H9 (cell line): Measurements from ENCODE around the gene NEB. TPM values are rescaled to one million over a fixed set of nuclear protein-coding genes. Genes with fewer than 3 reads are reported as not detected.

ENCODE experiments used
- DNase-seq: peaks from one replicate; pipeline ENCODE4 v3.0.0-alpha.2; 2017
- H2AFZ ChIP-seq: one replicate; pipeline ENCODE4 v1.6.1; 2013; ENCODE audit warnings: mild to moderate bottlenecking, low read length, control low read depth, moderate library complexity
- H2AK5ac ChIP-seq: 2 replicates; pipeline ENCODE4 v1.6.1; 2013; ENCODE audit warnings: low read length, control low read depth, mixed read lengths; ENCODE audit not compliant: insufficient read length
- H2BK120ac ChIP-seq: one replicate; pipeline ENCODE4 v1.6.1; 2013; ENCODE audit warnings: low read depth, mild to moderate bottlenecking, low read length, control low read depth, inconsistent platforms; ENCODE audit not compliant: poor library complexity, severe bottlenecking
- H2BK12ac ChIP-seq: 2 replicates; pipeline ENCODE4 v1.6.1; 2013; ENCODE audit warnings: low read length, control low read depth, mixed read lengths, low read depth; ENCODE audit not compliant: insufficient read length
- H2BK15ac ChIP-seq: 2 replicates; pipeline ENCODE4 v1.6.1; 2013; ENCODE audit warnings: low read depth, low read length, control low read depth
- H2BK20ac ChIP-seq: one replicate; pipeline ENCODE4 v1.6.1; 2013; ENCODE audit warnings: low read depth, mild to moderate bottlenecking, low read length, control low read depth, inconsistent platforms; ENCODE audit not compliant: poor library complexity, severe bottlenecking
- H2BK5ac ChIP-seq: 2 replicates; pipeline ENCODE4 v1.6.1; 2013; ENCODE audit warnings: low read length, control low read depth, mixed read lengths; ENCODE audit not compliant: insufficient read length
- H3K14ac ChIP-seq: 2 replicates; pipeline ENCODE4 v1.6.1; 2013; ENCODE audit warnings: low read length, control low read depth; ENCODE audit not compliant: insufficient read depth
- H3K18ac ChIP-seq: 2 replicates; pipeline ENCODE4 v1.6.1; 2013; ENCODE audit warnings: low read depth, mild to moderate bottlenecking, mixed read lengths, low read length, control low read depth; ENCODE audit not compliant: insufficient read length
- H3K23ac ChIP-seq: 2 replicates; pipeline ENCODE4 v1.6.1; 2013; ENCODE audit warnings: low read length, control low read depth, mixed read lengths, low read depth; ENCODE audit not compliant: insufficient read length
- H3K23me2 ChIP-seq: 2 replicates; pipeline ENCODE4 v1.6.1; 2013; ENCODE audit warnings: low read depth, mild to moderate bottlenecking, mixed read lengths, low read length, control low read depth; ENCODE audit not compliant: insufficient read length, poor library complexity, severe bottlenecking
- H3K27ac ChIP-seq: 2 replicates; pipeline ENCODE4 v1.5.1; 2013; ENCODE audit warnings: low read length, control low read depth, mixed read lengths, low read depth; ENCODE audit not compliant: insufficient read length
- H3K27me3 ChIP-seq: 2 replicates; pipeline ENCODE4 v1.6.1; 2013; ENCODE audit warnings: low read length, control low read depth, inconsistent platforms; ENCODE audit not compliant: insufficient read depth
- H3K4ac ChIP-seq: 2 replicates; pipeline ENCODE4 v1.6.1; 2013; ENCODE audit warnings: low read depth, mild to moderate bottlenecking, control low read depth, inconsistent platforms, low read length, moderate library complexity
- H3K4me1 ChIP-seq: 2 replicates; pipeline ENCODE4 v1.6.1; 2013; ENCODE audit warnings: low read length, control low read depth, inconsistent platforms; ENCODE audit not compliant: insufficient read depth
- H3K4me2 ChIP-seq: 2 replicates; pipeline ENCODE4 v1.6.1; 2013; ENCODE audit warnings: low read length, control low read depth, mixed read lengths; ENCODE audit not compliant: insufficient read length, insufficient read depth
- H3K56ac ChIP-seq: 2 replicates; pipeline ENCODE4 v1.6.1; 2013; ENCODE audit warnings: low read depth, mild to moderate bottlenecking, mixed read lengths, low read length, control low read depth; ENCODE audit not compliant: insufficient read length
- H3K79me1 ChIP-seq: 2 replicates; pipeline ENCODE4 v1.6.1; 2013; ENCODE audit warnings: low read depth, mild to moderate bottlenecking, moderate library complexity, low read length, control low read depth, inconsistent platforms; ENCODE audit not compliant: insufficient read depth, poor library complexity, severe bottlenecking
- H3K79me2 ChIP-seq: 2 replicates; pipeline ENCODE4 v1.6.1; 2013; ENCODE audit warnings: low read length, control low read depth, inconsistent platforms; ENCODE audit not compliant: insufficient read depth
- H3K9ac ChIP-seq: 2 replicates; pipeline ENCODE4 v1.6.1; 2013; ENCODE audit warnings: low read length, control low read depth, mixed read lengths; ENCODE audit not compliant: insufficient read length; ENCODE audit errors: extremely low read depth
- H3K9me3 ChIP-seq: one replicate; pipeline ENCODE4 v1.6.1; 2013; ENCODE audit warnings: low read depth, low read length, inconsistent platforms; ENCODE audit not compliant: control insufficient read depth
- H3T11ph ChIP-seq: one replicate; pipeline ENCODE4 v1.6.1; 2013; ENCODE audit warnings: mild to moderate bottlenecking, low read length, control low read depth, inconsistent platforms
- H4K20me1 ChIP-seq: one replicate; pipeline ENCODE4 v1.6.1; 2013; ENCODE audit not compliant: control insufficient read depth, insufficient read length, insufficient read depth
- H4K5ac ChIP-seq: 2 replicates; pipeline ENCODE4 v1.6.1; 2013; ENCODE audit warnings: low read depth, mild to moderate bottlenecking, mixed read lengths, low read length, control low read depth; ENCODE audit not compliant: insufficient read length
- H4K8ac ChIP-seq: replicated peaks from 2 replicates; pipeline ENCODE4 v1.6.1; 2013; ENCODE audit warnings: low read length, control low read depth, mixed read lengths, low read depth; ENCODE audit not compliant: insufficient read length
- H4K91ac ChIP-seq: 2 replicates; pipeline ENCODE4 v1.6.1; 2013; ENCODE audit warnings: low read depth, mild to moderate bottlenecking, moderate library complexity, mixed read lengths, low read length, control low read depth; ENCODE audit not compliant: insufficient read length
- H3K27ac Mint-ChIP-seq, 3 experiments: 2 replicates in 2 of 3; 3 replicates in 1 of 3; pipeline ENCODE4 v1.8.0; 2020 to 2021; ENCODE audit warnings: mixed read lengths in 3 of 3, mild to moderate bottlenecking in 1 of 3, moderate library complexity in 1 of 3
- H3K27me3 Mint-ChIP-seq: 2 replicates; pipeline ENCODE4 v1.8.0; 2021; ENCODE audit warnings: low read depth, mild to moderate bottlenecking, moderate library complexity, mixed read lengths
- H3K36me3 Mint-ChIP-seq, 3 experiments: 2 replicates in 2 of 3; 3 replicates in 1 of 3; pipeline ENCODE4 v1.8.0; 2020 to 2021; ENCODE audit warnings: low read depth in 3 of 3, mixed read lengths in 3 of 3; ENCODE audit not compliant: insufficient read depth in 1 of 3
- H3K4me1 Mint-ChIP-seq, 2 experiments: 2 replicates each; pipeline ENCODE4 v1.8.0; 2020; ENCODE audit warnings: mixed read lengths in 2 of 2
- H3K4me3 Mint-ChIP-seq, 2 experiments: 2 replicates in 1 of 2; 3 replicates in 1 of 2; pipeline ENCODE4 v1.8.0; 2020 to 2021; ENCODE audit warnings: mild to moderate bottlenecking in 2 of 2, mixed read lengths in 2 of 2, moderate library complexity in 1 of 2
- H3K9me3 Mint-ChIP-seq, 2 experiments: 2 replicates in 1 of 2; 3 replicates in 1 of 2; pipeline ENCODE4 v1.8.0; 2020; ENCODE audit warnings: mild to moderate bottlenecking in 2 of 2, mixed read lengths in 2 of 2, moderate library complexity in 1 of 2
- CTCF ChIP-seq: fragments of 200-600 bp; sonication (generic); conservative IDR thresholded peaks from 3 replicates; pipeline ENCODE4 v1.8.0; 2021; ENCODE audit warnings: antibody characterized with exemption, mild to moderate bottlenecking
- WGBS: extraction: QIAGEN DNeasy Blood & Tissue Kit; methylation state at CpG from one replicate; pipeline ENCODE4 v1.1.7; 2013; ENCODE audit warnings: missing lambda C conversion rate, low lambda C conversion rate, mixed read lengths; ENCODE audit not compliant: insufficient read length; ENCODE audit errors: extremely low coverage; 5-methylcytosine and 5-hydroxymethylcytosine counted together
- total RNA-seq: library from RNA; stranded (reverse); gene quantifications from 2 replicates; pipeline ENCODE4 v1.2.1, GENCODE V29; 2021

NEB gene
- total RNA-seq, 1 experiment from 2014 or later, result 0.98 TPM

DNA sequence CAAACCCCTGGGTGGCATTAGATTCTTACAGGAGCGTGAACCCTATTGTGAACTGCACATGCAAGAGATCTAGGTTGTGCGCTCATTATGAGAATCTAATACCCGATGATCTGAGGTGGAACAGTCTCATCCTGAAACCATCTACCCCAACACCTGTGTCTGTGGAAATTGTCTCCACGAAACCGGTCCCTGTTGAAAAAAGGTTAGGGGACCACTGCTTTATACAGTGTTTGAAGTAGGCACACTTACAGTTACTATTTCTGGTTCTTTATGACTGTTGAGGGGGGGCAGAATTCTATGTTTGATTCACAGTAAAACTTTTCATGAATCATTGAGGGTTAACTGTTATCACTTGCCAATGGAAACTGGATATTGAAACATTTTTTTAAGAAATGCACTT, 252.5 kb downstream of the NEB start:
- Histone ChIP-seq H3K79me1 (no peaks in the 10 kb centered on the region), H3K18ac (no peak overlapping the region), H3K79me2 (no peaks in the 10 kb centered on the region), H4K5ac (no peak overlapping the region), H3K23ac (no peak overlapping the region), H3K27me3 (no peaks in the 10 kb centered on the region), H2BK12ac (no peak overlapping the region), H4K91ac (no peak overlapping the region), H3K56ac (no peak overlapping the region), H3K4me1 (no peaks in the 10 kb centered on the region), H2BK5ac (no peak overlapping the region), H3K9me3 (no peaks in the 10 kb centered on the region), H2BK120ac (no peak overlapping the region), H3K4ac (no peak overlapping the region), H3K9ac (no peak overlapping the region), H2BK15ac (no peak overlapping the region), H2BK20ac (no peak overlapping the region), H3K4me2 (no peak overlapping the region), H3K23me2 (no peaks in the 10 kb centered on the region), H2AFZ (no peak overlapping the region), H3T11ph (no peak overlapping the region), H3K27ac (no peak overlapping the region), H2AK5ac (no peak overlapping the region), H4K8ac (no peak overlapping the region), H3K14ac (no peak overlapping the region), H4K20me1 (no peaks in the 10 kb centered on the region)
- no peak for DNase-seq
- H3K27me3 Mint-ChIP-seq, result no peaks in the 10 kb centered on the region
- H3K9me3 Mint-ChIP-seq, result no peaks in the 10 kb centered on the region
- H3K36me3 Mint-ChIP-seq, result peaks cover 13 to 54% (median 42%) of the 10 kb centered on the region in 3 experiments; a peak in 6 of 7 replicates
- WGBS, result no CpG with 5 or more reads among the region's 5 CpGs
- no peak overlapping the region for H3K4me3 Mint-ChIP-seq
- TF ChIP-seq CTCF, result no peak
- peak overlapping the region in 1 of 3 experiments; percentile 5; a peak in 2 of 7 replicates for H3K27ac Mint-ChIP-seq
- H3K4me1 Mint-ChIP-seq, result 0 out of 4 replicates have a peak, but pooled peaks cover 0 to 4% of the 10 kb centered on the region in 2 experiments
